Stomach (tissue), 4 donors: ENCODE data around the gene CHRM5.

Source experiments
- CTCF ChIP-seq, 7 experiments: fragments of 450-650 bp in 4 of 7; fragments of 200-600 bp in 3 of 7; sonication (generic) in 3 of 7; IDR thresholded peaks; one replicate each; pipeline ENCODE4 v1.5.1; 2016 to 2019; ENCODE audit warnings: antibody characterized with exemption in 7 of 7, control low read depth in 2 of 7, mild to moderate bottlenecking in 1 of 7
- POLR2AphosphoS5 ChIP-seq, 3 donors: sonication (generic); formaldehyde crosslinking; IDR thresholded peaks; one replicate each; pipeline ENCODE4 v1.6.1; 2016; ENCODE audit warnings: antibody characterized with exemption in 3 of 3

- TF ChIP-seq CTCF (IDR thresholded peaks at IDR 0.05): no peak
- no peak for TF ChIP-seq POLR2AphosphoS5 (IDR thresholded peaks at IDR 0.05)
These were observed 75.5 kb downstream of the CHRM5 start for GRCh38 chr15:34043813-34044212.
